GM06990 (cell line): ENCODE results near the gene TRABD.
"Not testable (repeated sequence)": the region's sequence is repeated elsewhere in the genome, so short reads cannot be mapped to it uniquely, and the experiment has no call there.

Experiments used
- DNase-seq: peaks from one replicate; pipeline ENCODE4 v3.0.0-alpha.2; 2011; ENCODE audit not compliant: insufficient read length; ENCODE audit errors: extremely low read depth
- H3K27me3 ChIP-seq: replicated peaks from 2 replicates; pipeline ENCODE4 v1.6.0; 2011; ENCODE audit warnings: low read length; ENCODE audit not compliant: control insufficient read depth, insufficient read depth
- H3K36me3 ChIP-seq: 2 replicates; pipeline ENCODE4 v1.5.1; 2011; ENCODE audit warnings: low read length; ENCODE audit not compliant: control insufficient read depth, insufficient read depth
- H3K4me3 ChIP-seq: replicated peaks from 2 replicates; pipeline ENCODE4 v1.5.1; 2011; ENCODE audit warnings: low read depth, mild to moderate bottlenecking, control low read depth, low read length
- CTCF ChIP-seq: IDR thresholded peaks from 2 replicates; pipeline ENCODE4 v1.5.1; 2011; ENCODE audit warnings: low read length, control low read depth, mild to moderate bottlenecking, inconsistent platforms; ENCODE audit not compliant: insufficient read depth, poor library complexity, severe bottlenecking

Gene TRABD

GRCh38 chr22:50160947-50161346, 24.8 kb upstream of the TRABD start:
- no peak for TF ChIP-seq CTCF
- Histone ChIP-seq H3K4me3 (no peak overlapping the region), H3K36me3 (no peaks in the 10 kb centered on the region), H3K27me3 (peaks cover 1% of the 10 kb centered on the region)
- DNase-seq, result no peak

- H3K27me3 ChIP-seq, result peaks cover 1% of the 10 kb centered on the region
- TF ChIP-seq CTCF, result no peak
- DNase-seq, result no peak
- H3K36me3 ChIP-seq, result no peaks in the 10 kb centered on the region
- H3K4me3 ChIP-seq, result no peak overlapping the region
Measured at GRCh38 chr22:50161508-50162390, 24.0 kb upstream of the TRABD start.

DNA sequence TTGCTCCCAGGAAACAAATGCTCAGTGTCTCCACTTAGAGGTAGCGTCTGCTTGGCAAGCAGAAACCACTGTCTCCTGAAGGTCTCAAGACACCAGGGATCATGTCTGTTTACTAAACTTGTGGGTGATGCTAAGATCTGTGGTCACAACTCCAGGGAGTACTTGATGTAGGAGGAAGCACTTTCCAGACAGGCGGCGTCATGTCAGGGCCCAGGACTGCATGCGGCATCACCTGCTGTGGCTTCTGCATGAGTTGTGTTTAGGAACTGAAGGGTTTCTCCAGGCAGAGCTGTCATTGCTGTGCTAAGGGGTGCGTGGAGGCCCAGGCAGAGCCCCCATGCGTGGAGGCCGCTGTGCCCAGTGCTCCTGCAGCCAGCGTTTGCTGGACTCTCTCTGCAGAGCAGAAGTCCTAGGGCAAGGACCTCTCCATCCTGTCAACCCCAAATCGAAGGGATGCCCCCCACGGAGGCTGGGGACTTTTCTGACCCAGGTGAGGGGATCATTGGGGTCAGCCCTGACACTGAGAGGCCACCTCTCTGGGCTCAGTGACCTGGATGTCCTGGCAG, 23.2 kb upstream of the TRABD start:
- Histone ChIP-seq H3K27me3 (peaks cover 1% of the 10 kb centered on the region), H3K4me3 (no peak overlapping the region), H3K36me3 (no peaks in the 10 kb centered on the region)
- no peak for TF ChIP-seq CTCF
- DNase-seq, result no peak

DNA sequence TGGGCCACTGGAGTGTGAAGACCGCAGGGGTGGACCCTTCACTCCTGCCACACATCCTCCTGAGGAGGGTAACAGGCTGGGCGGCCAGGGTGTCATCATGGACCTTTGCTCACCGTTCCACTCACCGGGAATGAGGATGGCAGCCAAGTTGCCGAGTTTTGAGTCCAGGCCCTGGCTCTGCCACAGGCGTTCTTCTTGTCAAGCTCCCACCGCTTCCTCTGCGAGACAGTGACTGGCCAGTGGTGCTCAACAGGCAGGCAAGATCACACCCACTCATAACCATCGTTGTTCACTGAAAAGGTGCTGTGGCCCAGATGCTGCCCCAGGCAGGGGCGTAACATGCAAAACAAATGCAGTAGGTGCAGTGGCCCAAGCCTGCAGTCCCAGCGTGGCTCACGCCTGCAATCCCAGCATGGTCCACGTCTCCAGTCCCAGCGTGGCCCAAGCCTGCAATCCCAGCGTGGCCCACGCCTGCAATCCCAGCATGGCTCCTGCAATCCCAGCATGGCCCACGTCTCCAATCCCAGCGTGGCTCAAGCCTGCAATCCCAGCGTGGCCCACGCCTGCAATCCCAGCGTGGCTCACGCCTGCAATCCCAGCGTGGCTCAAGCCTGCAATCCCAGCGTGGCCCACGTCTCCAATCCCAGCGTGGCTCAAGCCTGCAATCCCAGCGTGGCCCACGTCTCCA, 20.1 kb upstream of the TRABD start:
- Histone ChIP-seq H3K4me3 (no peak overlapping the region), H3K36me3 (no peaks in the 10 kb centered on the region), H3K27me3 (no peaks in the 10 kb centered on the region; the same call in 1 of the 2 replicates)
- TF ChIP-seq CTCF, result no peak
- DNase-seq, result no peak

DNA sequence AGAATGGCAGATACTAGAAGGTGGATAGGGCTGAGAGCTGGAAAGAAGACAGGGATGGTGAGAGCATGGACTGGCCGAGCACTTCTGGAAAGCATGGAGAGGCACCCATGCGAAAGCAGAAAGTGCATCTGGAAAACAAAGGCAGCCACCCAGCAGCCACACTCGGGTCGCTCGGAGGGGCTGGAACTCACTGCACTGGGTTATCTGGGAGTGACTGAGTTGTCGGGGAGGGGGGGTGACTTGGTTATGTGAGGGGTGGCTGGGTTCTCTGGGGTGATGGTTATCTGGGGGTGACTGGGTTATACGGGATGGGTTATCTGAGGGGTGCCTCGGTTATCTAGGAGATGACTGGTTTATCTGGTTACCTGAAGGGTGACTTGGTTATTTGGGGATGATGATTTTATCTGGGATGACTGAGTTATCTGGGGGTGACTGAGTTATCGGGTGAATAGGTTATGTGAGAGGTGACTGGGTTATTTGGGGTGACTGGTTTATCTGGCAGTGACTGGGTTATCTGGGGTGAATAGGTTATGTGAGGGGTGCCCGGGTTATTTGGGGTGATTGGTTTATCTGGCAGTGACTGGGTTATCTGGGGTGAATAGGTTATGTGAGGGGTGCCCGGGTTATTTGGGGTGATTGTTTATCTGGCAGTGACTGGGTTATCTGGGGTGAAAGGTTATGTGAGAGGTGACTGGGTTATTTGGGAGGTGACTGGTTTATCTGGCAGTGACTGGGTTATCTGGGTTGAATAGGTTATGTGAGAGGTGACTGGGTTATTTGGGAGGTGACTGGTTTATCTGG, 17.8 kb upstream of the TRABD start:
- TF ChIP-seq CTCF, result no peak
- DNase-seq, result no peak
- no peak overlapping the region for H3K4me3 ChIP-seq
- H3K27me3 ChIP-seq, result no peaks in the 10 kb centered on the region
- no peaks in the 10 kb centered on the region for H3K36me3 ChIP-seq

DNA sequence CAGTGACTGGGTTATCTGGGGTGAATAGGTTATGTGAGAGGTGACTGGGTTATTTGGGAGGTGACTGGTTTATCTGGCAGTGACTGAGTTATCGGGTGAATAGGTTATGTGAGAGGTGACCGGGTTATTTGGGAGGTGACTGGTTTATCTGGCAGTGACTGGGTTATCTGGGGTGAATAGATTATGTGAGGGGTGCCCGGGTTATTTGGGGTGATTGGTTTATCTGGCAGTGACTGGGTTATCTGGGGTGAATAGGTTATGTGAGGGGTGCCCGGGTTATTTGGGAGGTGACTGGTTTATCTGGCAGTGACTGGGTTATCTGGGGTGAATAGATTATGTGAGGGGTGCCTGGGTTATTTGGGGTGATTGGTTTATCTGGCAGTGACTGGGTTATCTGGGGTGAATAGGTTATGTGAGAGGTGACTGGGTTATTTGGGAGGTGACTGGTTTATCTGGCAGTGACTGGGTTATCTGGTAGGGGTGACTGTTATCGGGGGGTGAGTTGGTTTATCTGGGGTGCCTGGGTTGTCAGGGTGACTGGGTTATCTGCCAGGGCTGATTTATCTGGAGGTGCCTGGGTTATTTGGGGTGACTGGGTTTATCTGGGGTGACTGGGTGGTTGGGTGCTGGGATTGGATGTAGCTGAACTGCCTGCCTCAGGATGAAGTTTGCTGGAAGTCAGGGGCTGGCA, 17.1 kb upstream of the TRABD start:
- not testable (repeated sequence) for H3K27me3 ChIP-seq, H3K4me3 ChIP-seq, DNase-seq, H3K36me3 ChIP-seq
